ENCODE data around the gene RSL1D1. TPM values are rescaled to one million over a fixed set of nuclear protein-coding genes. Genes with fewer than 3 reads are reported as not detected.

The RSL1D1 gene
- total RNA-seq: 115 TPM

DNA sequence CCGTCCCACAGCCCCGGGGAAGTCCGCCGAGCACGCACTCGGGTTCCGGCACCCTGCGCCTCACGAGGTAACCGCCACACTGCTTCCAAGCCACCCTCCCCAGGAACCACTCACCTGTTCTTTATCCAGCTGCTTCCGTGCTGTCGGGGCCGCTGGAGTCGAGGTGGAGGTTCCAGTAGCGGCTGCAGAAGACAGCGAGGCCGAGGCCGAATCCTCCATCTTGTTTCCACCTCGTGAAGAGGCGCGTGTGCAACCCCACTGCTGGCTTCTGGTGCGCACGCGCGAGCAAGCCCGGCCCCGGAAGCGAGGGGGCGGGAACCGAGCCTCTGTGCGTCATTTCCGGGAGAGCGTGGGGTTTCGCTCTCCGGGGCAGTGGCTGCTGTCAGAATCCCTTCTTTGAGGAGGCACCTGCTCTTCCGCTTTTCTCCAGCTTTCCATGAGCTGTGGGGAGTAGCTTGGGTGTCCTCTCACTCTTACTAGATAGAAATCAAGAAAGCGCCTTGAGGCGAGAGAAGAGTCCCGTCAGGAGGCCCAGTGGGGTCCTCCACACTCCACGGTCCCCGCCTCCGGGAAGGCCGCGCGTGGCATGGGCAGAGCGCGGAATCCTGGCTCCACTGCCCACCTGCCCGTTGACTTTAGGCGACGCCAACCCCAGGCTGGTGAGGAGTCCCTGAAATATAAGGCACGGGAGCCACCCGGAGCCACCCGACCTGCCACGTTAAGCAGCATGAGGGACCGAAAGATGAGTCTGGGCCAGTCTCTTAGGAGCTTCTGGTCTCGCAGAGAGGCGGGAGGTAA, at the start of gene RSL1D1:
RSL1D1 (minus strand) TSS at position 249 of the 798 bp plus-strand sequence; CDS start at position 219, 30 bp downstream.
- peak; percentile 97 for ATAC-seq

DNA sequence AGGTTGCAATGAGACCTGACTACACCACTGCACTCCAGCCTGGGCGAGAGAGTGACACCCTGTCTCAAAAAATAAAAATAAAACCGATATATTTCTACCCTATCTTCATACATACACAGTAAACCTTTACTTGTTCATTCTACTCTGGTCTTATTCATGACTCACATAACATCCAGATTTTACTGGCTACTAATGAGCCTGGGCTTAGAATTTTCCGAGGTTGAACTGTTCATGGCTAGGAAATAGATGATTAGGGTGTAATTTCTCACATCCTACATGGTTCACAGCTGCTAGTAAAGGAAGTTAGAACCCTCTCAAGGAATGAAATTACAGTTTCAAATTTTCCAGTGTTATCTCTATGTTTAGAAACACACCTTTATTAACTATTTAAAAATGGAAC, 49.7 kb upstream of the RSL1D1 start:
- peak; percentile 45 for ATAC-seq

DNA sequence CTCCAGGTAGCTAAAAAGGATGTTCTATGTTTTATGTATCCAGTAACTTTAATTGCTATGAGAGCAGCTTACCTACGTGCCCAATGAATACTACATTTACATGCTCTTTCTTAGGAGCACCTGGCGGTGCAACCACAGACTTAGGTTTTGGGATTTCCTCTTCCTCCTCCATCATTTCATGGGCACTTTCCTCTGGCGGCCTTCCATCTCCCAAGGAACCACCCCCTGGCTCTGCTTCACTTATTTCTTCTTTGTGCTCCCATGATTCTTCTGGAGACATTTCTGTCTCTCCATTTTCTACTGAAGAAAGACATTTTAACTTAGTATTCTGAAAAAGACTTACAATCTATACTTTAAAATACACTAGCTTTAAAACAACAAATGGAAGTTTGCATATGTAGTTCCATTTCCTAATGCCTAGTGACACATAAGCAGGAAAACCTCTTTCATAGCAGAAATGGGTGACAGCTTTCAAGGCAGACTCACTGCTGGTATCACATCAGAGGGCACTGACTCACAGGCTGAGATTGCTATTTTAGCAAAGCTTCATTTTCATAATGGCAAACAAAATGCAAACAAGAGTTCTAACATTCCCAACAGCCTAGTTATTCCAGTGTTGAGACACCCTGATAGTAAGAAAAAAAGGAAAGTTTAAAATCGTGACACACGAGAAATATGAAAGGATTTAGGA, 45.3 kb upstream of the RSL1D1 start:
- ATAC-seq: peak; percentile 70

DNA sequence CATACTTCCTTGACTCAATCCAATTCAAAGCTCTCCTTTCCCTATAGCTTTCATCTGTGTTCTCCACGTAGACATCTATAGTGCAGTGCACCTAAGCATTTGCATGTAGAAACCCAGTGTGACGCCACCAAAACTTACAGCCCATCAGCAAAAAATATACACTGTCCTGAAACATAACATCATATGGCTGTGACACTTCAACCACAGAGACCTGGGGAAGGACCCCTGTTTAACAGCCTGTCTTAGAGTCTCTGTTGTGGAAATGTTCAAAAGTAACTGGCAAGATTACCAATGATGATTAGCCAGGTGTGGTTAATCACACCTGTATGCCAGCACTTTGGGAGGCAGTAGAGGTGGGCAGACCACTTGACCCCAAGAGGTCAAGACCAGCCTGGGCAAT, 42.2 kb upstream of the RSL1D1 start:
- no peak for ATAC-seq

DNA sequence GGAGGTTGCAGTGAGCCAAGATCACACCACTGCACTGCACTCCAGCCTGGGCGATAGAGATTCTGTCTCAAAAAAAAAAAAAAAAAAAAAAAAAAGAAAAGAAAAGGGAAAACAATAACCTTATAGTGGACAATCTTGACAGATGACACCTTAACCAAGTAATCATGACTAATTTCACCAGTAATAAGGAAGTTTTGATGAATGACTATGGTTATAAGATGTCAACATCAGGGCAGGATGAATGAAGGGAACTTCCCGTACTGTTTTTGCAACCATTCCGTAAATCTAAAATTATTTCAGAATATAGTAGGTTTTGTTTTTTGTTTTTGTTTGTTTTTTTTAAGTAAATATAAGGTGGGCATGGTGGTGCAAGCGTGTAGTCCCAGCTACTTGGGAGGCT, 41.4 kb upstream of the RSL1D1 start:
- peak; percentile 32 for ATAC-seq

DNA sequence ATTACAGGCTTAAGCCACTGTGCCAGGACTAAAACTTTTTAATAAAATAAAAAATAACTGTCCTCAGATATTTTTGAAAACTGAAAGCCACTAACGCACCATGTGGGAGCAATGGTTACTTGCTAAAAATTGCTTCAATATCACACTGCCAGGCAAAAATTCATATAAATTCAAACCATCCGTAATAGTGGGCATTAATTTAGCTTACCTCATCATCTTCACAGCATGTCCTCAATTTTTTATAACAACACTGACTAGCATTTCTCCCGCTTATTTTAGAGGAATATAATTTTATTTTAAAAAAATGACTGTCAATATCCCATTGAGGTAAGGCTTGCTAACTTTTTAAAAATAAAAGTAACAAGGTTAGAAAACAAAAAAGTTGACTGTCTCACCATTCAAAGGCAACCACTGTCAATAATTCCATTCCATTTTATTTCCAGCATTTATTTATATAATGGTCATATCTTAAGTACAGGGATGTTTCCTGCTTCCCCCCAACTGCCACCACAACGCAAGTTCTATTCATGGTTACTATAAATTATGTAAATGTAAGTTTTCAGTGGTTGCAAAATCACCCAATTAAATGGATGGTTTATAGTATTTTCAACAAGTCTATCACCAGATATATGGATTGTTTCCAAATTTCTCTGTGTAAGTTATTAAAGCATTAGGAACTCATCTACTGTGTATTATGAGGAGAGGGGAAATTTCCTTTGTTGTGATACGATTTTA, 39.1 kb upstream of the RSL1D1 start:
- no peak for ATAC-seq

DNA sequence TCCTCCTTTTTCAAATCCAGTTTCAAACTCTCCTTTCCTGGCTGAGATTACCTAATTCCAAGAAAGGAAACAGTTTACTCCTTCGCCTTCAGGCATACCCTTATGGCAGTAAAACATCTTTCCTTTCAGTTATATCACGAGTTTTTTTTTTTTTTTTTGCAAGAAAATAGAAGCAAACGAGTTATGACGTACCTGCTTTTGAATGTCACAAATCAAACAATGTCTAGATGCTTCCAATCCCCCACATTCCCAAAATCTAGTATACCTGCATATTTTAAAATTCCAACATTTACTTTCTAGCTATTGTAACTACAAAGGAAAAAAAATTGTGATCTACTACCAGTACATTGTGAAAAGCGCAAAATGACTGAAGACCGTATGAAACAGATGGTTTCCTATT, 35.5 kb upstream of the RSL1D1 start:
- no peak for ATAC-seq

DNA sequence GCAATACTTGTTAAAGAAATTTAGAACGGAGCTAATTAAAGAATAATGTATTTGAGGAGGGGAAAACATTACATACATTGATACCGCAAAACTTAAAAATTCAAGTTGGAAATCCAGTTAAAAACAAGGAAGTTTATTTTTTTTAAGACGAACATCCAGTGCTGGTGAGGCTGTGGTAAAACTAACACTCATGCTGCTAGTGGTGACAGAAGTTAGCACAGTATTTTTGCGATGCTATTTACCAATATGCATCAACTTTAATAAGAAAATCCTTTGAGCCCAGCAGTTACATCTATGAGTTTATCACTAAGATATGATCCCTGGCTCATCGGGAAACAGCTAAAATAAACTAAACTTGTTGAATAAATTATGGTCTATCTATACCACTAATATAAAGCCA, 32.7 kb upstream of the RSL1D1 start:
- ATAC-seq: no peak

DNA sequence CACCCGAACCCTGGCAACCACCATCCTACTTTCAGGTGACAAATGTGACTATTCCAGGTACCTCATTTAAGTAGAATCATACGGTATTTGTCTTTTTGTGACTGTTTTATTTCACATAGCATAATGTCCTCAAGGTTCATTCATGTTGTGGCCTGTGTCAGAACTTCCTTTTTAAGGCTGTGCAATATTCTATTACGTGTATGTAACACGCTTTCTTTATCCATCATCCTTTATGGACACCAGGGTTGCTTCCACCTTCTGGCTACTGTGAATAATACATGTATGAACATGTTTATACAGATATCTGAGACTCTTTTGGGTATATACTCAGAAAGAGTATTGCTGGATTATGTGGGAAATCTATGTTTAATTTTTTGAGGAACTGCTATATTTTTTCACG, 28.7 kb upstream of the RSL1D1 start:
- ATAC-seq: peak; percentile 72

DNA sequence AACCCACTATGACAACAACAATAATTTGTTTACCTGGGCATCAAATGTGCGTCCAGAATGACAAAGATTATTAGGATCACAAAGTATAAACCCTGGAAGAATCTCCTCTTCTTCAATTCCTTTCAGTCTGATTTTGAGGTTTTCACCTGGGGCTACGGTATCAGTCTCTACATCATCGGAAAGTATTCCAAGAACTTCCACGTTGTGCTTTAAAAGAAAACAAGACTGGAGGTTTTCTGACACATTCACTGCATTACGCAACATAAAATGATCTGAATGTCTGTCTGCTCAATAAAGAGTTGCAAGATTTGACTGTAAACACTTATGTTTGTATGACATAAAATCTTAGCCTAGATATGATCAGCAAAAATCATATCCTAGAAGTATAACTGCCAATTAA, 26.0 kb upstream of the RSL1D1 start:
- ATAC-seq: no peak

DNA sequence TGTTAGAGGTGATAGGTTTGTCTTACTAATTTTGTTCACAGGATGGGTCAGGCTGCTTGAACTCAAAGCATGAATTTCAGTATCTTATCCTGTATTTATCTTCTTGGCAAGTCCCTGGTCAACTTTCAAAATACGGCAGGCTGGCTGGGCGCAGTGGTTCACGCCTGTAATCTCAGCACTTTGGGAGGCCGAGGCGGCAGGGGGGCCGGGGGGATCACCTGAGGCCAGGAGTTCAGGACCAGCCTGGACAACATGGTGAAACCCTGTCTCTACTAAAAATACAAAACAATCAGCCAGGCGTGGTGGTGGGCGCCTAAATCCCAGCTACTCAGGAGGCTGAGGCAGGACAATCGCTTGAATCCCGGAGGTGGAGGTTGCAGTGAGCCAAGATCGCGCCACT, 25.0 kb upstream of the RSL1D1 start:
- ATAC-seq: no peak

DNA sequence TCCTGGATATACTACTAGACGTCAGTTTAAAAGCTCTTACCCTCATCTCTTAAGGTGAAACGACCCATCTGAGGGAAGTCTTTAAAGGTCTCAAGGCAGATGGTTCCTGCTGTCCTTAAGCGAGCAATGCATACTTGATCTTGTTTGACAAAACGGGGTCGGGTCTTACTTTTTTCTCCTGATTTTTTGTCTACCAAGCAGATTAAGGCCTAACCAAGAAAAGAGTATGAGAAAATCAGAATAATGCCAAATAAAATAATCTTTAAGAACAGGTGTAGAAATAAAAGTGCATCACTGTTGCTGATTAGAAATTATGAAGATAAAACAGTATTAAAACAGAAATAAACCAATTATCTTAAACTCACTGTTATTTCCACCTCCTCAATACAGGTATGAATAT, 24.4 kb upstream of the RSL1D1 start:
- no peak for ATAC-seq

DNA sequence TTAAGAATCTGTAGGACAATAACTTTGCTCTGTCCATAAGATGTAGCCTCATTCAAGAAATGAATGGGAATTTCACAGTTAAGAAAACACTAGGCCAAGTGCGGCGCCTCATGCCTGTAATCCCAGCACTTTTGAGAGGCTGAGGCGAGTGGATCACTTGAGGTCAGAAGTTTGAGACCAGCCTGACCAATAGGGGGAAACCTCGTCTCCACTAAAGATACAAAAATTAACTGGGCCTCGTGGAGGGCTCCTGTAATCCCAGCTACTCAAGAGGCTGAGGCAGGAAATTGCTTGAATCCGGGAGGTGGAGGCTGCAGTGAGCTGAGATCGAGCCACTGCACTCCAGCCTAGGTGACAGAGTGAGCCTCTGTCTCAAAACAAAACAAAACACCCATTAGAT, 19.9 kb upstream of the RSL1D1 start:
- no peak for ATAC-seq

DNA sequence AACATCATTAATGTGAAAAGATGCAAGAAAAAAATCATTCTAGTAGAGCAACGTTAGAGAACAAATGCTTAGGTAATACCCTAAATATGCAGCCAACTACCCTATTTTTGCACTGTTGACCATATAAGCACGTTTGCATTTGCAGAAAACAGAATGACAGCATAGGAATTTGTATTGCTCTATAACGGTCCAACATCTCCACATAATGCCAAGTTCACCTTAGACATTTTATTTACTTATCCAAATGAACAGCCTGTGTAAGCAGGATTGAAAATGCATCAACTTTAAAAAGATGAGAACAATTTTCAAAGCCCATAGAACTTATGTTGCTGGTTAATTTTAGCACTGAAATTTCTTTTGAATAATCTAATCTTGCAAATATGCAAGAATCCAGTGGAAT, 19.1 kb upstream of the RSL1D1 start:
- ATAC-seq: no peak

DNA sequence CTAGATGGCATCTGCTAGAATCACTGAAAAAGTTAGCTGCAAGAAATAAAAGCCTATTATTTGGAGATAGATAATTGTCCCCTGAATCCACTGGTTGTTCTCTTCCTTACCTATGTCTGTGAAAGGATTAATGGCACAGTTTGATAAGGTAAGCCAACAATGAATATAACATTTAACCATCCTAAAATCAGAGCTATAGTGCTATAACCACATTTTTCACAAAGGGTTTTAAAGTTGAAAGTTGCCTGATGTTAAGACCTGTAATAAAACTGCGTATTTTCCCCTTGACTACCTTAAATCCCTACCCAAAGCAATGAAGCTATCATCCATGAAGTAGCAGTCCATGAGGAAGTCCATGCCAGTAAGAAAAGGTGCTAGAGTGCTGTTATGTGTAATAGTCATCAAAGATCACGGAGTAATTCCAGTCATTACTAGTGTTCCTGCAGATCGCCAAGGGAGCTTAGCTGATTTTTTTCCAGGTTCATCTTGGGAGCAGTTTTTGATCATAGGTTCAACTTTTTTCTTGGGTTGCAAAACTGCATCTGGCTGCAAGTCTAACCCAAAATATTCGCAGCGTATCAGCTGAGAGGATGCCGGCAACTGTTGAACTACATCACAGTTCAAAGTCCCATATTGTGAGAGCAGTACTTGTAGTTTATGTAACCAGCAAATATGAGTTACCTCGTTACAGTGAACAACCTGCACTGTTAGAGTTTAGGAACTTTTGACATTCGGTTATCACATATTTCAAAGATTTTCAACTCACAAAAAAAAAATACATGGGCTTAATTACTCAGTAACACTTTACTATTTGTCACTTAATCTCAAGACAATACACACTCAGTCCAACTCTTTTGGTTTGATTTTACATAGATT, 18.2 kb upstream of the RSL1D1 start:
- ATAC-seq: no peak

DNA sequence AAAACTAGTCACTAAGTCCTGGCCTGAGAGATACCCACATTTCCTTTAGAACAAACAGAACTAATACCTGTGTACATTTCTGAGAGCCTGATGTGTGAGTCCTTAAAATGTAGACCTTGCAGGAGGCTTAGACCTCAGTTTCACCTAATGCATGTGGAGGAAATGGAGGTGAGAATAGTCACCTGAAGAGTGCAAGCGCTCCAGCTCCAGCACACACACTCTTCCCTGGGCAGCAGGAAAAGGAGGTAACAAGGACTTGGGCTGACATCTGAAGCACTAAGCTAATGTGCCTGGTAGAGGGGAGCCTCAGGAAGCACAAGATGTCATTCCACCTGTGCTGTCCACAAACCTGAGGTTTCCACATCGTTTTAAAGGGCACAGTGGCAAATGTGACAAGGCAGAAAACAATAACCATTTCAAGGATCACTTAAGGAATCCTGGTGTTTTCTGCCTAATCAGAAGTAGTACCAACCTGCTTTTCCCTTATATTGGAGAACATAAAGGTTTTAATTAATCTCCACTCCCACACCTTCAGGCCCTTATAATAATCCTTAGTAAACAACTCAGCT, 17.2 kb upstream of the RSL1D1 start:
- ATAC-seq: peak; percentile 36

DNA sequence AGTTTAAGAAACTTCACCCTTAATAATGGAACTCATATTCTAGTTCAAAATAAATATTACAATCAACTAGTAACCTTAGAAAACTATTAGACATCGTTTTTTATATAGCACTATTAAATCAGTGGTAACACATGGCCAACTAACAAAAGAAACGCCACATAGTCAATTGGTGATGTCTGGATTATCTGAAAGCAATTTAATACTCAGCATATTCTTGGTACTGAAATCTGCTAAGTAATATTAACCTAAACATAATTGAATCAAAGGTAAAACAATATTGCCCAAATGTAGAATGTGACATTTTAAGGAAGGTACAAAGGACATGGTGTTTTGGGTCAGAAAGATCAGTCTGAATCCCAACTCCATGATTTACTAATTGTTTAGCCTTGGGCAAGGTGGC, 11.1 kb upstream of the RSL1D1 start:
- ATAC-seq: no peak

DNA sequence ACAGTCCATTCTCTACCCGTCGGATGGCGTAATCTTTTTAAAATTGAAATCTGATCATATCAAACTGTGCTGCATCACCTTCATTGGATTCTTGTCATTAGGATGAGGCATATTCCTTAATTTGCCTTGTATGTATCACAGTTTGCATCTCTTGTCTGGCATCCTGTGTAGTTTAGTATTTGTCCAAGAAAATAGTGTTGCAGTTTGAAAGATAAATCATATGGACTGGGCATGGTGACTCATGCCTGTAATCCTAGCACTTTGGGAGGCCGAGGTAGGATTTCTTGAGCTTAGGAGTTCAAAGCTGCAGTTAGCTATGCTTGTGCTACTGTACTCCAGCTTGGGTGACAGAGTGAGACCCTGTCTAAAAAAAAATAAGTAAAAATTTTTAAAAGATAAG, 5.8 kb upstream of the RSL1D1 start:
- no peak for ATAC-seq

DNA sequence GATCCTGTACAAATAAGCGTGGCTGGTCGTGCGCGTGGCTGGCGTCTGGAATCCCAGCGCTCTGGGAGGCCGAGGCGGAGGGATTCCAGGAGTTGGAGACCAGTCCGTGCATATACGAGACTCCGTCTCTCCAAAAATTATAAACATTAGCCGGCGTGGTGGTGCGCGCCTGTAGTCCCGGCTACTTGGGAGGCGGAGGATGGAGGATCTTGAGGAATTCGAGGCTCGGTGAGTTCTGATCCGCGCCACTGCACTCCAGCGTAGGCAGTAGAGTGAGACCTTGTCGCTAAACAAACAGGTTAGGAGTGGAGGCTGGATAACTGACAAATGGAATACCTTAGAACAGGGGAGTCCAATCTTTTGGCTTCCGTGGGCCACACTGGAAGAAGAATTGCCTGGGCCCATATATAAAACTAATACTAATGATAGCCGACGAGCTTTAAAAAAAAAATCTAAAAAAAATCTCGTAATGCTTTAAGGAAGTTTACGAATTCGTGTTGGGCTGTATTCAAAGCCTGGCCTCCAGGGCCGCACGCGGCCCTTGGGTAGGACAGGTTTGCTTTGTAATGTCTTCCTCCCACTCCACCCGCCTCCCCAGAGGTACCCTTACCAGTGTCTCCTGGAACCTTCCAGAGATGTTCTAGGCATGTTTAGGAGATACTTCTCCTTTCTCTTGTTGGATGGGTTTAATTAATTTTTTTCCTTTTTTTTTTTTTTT, 909 bp upstream of the RSL1D1 start:
- ATAC-seq: peak; percentile 2

DNA sequence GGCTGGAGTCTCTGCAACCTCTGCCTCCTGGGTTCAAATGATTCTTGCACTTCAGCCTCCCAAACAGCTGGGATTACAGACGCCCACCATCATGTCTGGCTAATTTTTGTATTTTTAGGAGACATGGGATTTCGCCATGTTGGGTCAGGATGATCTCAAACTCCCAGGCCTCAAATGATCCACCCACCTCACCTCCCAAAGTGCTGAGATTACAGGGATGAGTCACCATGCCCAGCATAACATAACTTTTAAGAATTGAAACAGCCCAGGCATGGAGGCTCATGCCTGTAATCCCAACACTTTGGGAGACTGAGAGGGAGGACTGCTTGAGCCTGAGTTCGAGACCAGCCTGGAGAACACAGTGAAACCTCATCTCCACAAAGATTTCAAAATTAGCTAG, 2.5 kb downstream of the RSL1D1 start:
- ATAC-seq: no peak

DNA sequence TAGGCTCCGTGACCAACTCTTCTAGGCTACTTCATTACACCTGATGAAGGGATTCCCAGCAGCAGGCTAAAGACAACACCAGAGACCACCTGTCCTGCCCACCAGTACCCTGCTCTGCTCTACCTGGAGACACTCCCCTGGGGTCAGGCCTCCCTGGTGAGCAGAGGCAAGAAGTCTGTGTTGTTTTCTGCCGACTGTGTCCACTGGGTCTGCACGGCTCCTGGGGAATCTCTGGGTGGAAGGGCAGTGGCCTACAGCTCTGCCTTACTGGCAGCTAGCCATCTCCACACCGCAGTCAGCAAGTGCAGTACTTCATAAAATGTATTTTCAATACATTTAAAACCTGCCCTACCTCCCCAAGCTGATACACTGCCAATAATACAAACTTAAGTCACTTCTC, 6.8 kb downstream of the RSL1D1 start:
- peak; percentile 10 for ATAC-seq

DNA sequence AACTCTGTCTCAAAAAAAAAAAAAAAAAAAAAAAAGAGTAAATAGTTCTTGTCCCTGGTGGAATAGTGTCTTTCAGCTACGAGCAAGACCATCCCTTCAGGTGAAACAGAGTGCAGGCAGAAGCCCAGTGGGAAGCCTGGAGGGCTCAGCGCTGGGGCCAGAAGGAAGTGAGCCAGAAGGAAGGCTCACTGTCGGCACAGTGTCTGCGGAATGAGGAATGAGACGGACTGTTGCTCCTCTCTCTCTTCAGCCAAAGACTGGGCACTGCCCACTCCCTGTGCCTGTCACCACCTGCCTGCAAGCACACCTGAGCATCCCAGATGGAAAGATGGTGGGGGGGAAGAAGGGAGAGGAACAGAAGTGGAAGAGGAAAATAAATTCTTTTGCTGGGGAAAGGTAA, 7.5 kb downstream of the RSL1D1 start:
- ATAC-seq: no peak

All from esophagus mucosa (tissue), 1 donor.